ENCODE measurements around the gene TMEM213.

TMEM213 gene

DNA sequence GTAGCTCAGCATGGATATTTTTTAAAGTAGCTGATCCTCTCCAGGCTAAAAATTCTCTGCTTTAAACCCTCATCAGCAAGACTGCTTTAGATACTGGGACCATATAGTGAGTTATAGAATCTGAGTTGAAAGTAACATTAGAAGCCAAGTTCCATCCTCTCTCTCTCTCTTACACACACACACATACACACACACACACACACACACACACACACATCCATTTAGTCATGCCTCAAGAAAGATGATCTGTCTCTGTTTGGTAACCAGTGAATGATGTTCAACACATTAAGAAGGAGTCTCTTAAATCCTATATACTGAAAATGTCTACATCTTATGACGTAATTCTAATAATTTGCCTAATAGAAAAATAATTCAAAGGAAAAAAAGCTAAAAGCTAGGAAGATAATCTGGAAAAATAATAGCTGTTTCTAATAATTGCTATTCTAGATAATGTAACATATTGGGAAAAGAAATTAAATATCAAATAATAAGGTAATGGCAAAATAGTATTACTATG, 17.1 kb downstream of the TMEM213 start:
- no peaks in the 10 kb centered on the region for H3F3A ChIP-seq (ENCODE audit: insufficient read depth, low read length)
- DNase-seq, result no peak
- H4K20me1 ChIP-seq (ENCODE audit: insufficient read depth, low read length), result no peaks in the 10 kb centered on the region
- H3K27ac ChIP-seq (ENCODE audit: low read length), result no peak overlapping the region
- H3K9ac ChIP-seq (ENCODE audit: low read length), result no peak overlapping the region
- H3K27me3 ChIP-seq (replicated peaks; ENCODE audit: insufficient read depth, low read length), result no peaks in the 10 kb centered on the region
- no peak overlapping the region for H2AFZ ChIP-seq (ENCODE audit: low read length)
- H3K79me2 ChIP-seq (ENCODE audit: low read length), result no peaks in the 10 kb centered on the region
- H3K4me3 ChIP-seq (ENCODE audit: low read length), result no peak overlapping the region
- H3K9me3 ChIP-seq (replicated peaks; ENCODE audit: insufficient read depth, low read length), result no peaks in the 10 kb centered on the region
- H3K36me3 ChIP-seq (replicated peaks; ENCODE audit: insufficient read depth, low read length), result no peaks in the 10 kb centered on the region
- H3K4me1 ChIP-seq (ENCODE audit: low read length), result no peaks in the 10 kb centered on the region
- TF ChIP-seq EZH2phosphoT487 (IDR thresholded peaks at IDR 0.05; ENCODE audit: low read length) (no peak), EZH2 (optimal IDR thresholded peaks at IDR 0.05; ENCODE audit: low read depth, low read length) (no peak)
- TF ChIP-seq, protein P1, sequence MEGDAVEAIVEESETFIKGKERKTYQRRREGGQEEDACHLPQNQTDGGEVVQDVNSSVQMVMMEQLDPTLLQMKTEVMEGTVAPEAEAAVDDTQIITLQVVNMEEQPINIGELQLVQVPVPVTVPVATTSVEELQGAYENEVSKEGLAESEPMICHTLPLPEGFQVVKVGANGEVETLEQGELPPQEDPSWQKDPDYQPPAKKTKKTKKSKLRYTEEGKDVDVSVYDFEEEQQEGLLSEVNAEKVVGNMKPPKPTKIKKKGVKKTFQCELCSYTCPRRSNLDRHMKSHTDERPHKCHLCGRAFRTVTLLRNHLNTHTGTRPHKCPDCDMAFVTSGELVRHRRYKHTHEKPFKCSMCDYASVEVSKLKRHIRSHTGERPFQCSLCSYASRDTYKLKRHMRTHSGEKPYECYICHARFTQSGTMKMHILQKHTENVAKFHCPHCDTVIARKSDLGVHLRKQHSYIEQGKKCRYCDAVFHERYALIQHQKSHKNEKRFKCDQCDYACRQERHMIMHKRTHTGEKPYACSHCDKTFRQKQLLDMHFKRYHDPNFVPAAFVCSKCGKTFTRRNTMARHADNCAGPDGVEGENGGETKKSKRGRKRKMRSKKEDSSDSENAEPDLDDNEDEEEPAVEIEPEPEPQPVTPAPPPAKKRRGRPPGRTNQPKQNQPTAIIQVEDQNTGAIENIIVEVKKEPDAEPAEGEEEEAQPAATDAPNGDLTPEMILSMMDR (IDR thresholded peaks at IDR 0.05; ENCODE audit: low read length), result no peak
- H3K4me2 ChIP-seq (ENCODE audit: low read depth, low read length), result no peak overlapping the region
- no peaks in the 10 kb centered on the region for H3K9me2 ChIP-seq (replicated peaks; ENCODE audit: insufficient read depth, low read length)

DNA sequence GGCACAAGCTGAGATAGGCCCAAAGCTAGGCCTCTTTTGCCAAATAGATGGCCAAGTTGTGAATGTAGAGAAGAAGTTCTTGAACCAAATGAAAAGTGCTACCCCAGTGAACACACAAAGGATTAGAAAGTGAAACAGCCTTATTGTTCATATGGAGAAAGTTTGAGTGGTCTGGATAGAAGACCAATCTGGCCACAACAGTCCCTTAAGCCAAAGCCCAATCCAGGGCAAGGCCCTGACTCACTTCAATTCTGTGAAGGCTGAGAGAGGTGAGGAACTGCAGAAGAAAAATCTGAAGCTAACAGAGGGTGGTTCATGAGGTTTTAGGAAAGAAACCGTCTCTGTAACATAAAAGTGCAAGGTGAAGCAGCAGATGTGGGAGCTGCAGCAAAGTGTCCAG, 18.9 kb downstream of the TMEM213 start:
- H4K20me1 ChIP-seq (ENCODE audit: insufficient read depth, low read length), result no peaks in the 10 kb centered on the region
- no peaks in the 10 kb centered on the region for H3K9me3 ChIP-seq (replicated peaks; ENCODE audit: insufficient read depth, low read length)
- no peak overlapping the region for H3K9ac ChIP-seq (ENCODE audit: low read length)
- no peaks in the 10 kb centered on the region for H3F3A ChIP-seq (ENCODE audit: insufficient read depth, low read length)
- H3K79me2 ChIP-seq (ENCODE audit: low read length), result no peaks in the 10 kb centered on the region
- H3K27me3 ChIP-seq (replicated peaks; ENCODE audit: insufficient read depth, low read length), result no peaks in the 10 kb centered on the region
- H3K9me2 ChIP-seq (replicated peaks; ENCODE audit: insufficient read depth, low read length), result no peaks in the 10 kb centered on the region
- no peaks in the 10 kb centered on the region for H3K4me1 ChIP-seq (ENCODE audit: low read length)
- no peak overlapping the region for H2AFZ ChIP-seq (ENCODE audit: low read length)
- no peak overlapping the region for H3K4me3 ChIP-seq (ENCODE audit: low read length)
- no peak overlapping the region for H3K4me2 ChIP-seq (ENCODE audit: low read depth, low read length)
- no peak overlapping the region for H3K27ac ChIP-seq (ENCODE audit: low read length)
- DNase-seq, result no peak
- no peaks in the 10 kb centered on the region for H3K36me3 ChIP-seq (replicated peaks; ENCODE audit: insufficient read depth, low read length)
- TF ChIP-seq EZH2phosphoT487 (IDR thresholded peaks at IDR 0.05; ENCODE audit: low read length) (no peak), EZH2 (optimal IDR thresholded peaks at IDR 0.05; ENCODE audit: low read depth, low read length) (no peak)
- TF ChIP-seq, protein P1 (IDR thresholded peaks at IDR 0.05; ENCODE audit: low read length), result no peak

DNA sequence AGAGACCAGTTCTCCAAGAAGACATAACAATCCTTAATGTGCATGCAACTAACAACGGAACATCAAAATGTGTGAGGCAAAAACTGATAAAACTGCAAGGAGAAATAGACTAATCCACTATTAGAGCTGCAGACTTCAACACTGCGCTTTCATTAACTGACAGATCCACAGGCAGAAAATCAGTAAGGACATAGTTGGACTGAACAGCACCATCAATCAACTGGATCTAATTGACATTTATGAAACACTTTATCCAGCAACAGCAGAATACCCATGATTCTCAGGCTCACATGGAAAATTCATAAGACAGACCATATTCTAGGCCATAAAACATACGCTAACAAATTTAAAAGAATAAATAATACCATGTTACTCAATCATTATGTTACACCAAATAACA, 21.8 kb downstream of the TMEM213 start:
- Histone ChIP-seq H3K4me1 (ENCODE audit: low read length) (no peaks in the 10 kb centered on the region), H3K9me2 (replicated peaks; ENCODE audit: insufficient read depth, low read length) (no peaks in the 10 kb centered on the region), H2AFZ (ENCODE audit: low read length) (no peak overlapping the region), H3F3A (ENCODE audit: insufficient read depth, low read length) (no peaks in the 10 kb centered on the region), H3K36me3 (replicated peaks; ENCODE audit: insufficient read depth, low read length) (no peaks in the 10 kb centered on the region), H3K27me3 (replicated peaks; ENCODE audit: insufficient read depth, low read length) (no peaks in the 10 kb centered on the region), H3K4me2 (ENCODE audit: low read depth, low read length) (no peak overlapping the region), H3K9ac (ENCODE audit: low read length) (no peak overlapping the region), H3K4me3 (ENCODE audit: low read length) (no peak overlapping the region), H3K79me2 (ENCODE audit: low read length) (no peaks in the 10 kb centered on the region), H3K9me3 (replicated peaks; ENCODE audit: insufficient read depth, low read length) (no peaks in the 10 kb centered on the region), H4K20me1 (ENCODE audit: insufficient read depth, low read length) (no peaks in the 10 kb centered on the region), H3K27ac (ENCODE audit: low read length) (no peak overlapping the region)
- TF ChIP-seq, protein P1 (IDR thresholded peaks at IDR 0.05; ENCODE audit: low read length), result no peak
- no peak for TF ChIP-seq EZH2 (optimal IDR thresholded peaks at IDR 0.05; ENCODE audit: low read depth, low read length)
- TF ChIP-seq EZH2phosphoT487 (IDR thresholded peaks at IDR 0.05; ENCODE audit: low read length), result no peak
- DNase-seq, result no peak
